Measurements from ENCODE around the gene ANXA2.

The ANXA2 gene

GRCh38 chr15:60370105-60370868 is 27.5 kb downstream of the ANXA2 start:
- Histone ChIP-seq H3K36me3 (ENCODE audit: control insufficient read depth in 1 of 2, insufficient read depth in 2 of 2, low read length in 2 of 2) (peaks cover 24 to 49% of the 10 kb centered on the region in 2 experiments), H3K27me3 (ENCODE audit: insufficient read depth, low read length) (no peaks in the 10 kb centered on the region), H3K23ac (ENCODE audit: low read length) (no peak overlapping the region), H3K4me1 (ENCODE audit: control insufficient read depth in 1 of 2, insufficient read depth in 2 of 2, low read length in 2 of 2) (peaks cover 15 to 24% of the 10 kb centered on the region in 2 experiments), H2BK12ac (ENCODE audit: low read length) (no peak overlapping the region), H2BK120ac (ENCODE audit: insufficient read depth, low read length, poor library complexity) (no peak overlapping the region), H4K8ac (ENCODE audit: low read depth, low read length) (no peak overlapping the region), H3K14ac (ENCODE audit: low read length) (no peak overlapping the region), H3K79me1 (ENCODE audit: low read length) (peaks cover 20% of the 10 kb centered on the region), H2AFZ (ENCODE audit: insufficient read depth, low read length, poor library complexity) (no peak overlapping the region), H3K27ac (ENCODE audit: low read depth, low read length) (peak overlapping the region; percentile 21), H2BK5ac (ENCODE audit: low read depth, low read length, poor library complexity) (no peak overlapping the region), H2AK5ac (ENCODE audit: low read length) (no peak overlapping the region), H3K18ac (ENCODE audit: low read length) (no peak overlapping the region), H4K12ac (ENCODE audit: low read depth, low read length) (no peak overlapping the region), H3K79me2 (ENCODE audit: control insufficient read depth, insufficient read depth, low read length, poor library complexity) (peaks cover 9% of the 10 kb centered on the region), H3K9me3 (ENCODE audit: insufficient read depth, low read depth, low read length) (no peaks in the 10 kb centered on the region), H3K4me2 (ENCODE audit: low read length) (no peak overlapping the region), H3K4me3 (ENCODE audit: low read depth, low read length) (no peak overlapping the region), H3K4ac (ENCODE audit: low read depth, low read length) (peak overlapping the region; percentile 60), H3K9ac (ENCODE audit: low read length) (no peak overlapping the region), H4K91ac (ENCODE audit: low read depth, low read length) (no peak overlapping the region)
- DNase-seq: no peak
- no CpG with 5 or more reads among the region's 9 CpGs for WGBS (ENCODE audit: extremely low coverage, insufficient coverage, insufficient read length)

- no peak overlapping the region for H3K4me2 ChIP-seq (ENCODE audit: low read length)
- H2BK12ac ChIP-seq (ENCODE audit: low read length): no peak overlapping the region
- no CpG with 5 or more reads among the region's 5 CpGs for WGBS (ENCODE audit: extremely low coverage, insufficient coverage, insufficient read length)
- no peak overlapping the region for H3K14ac ChIP-seq (ENCODE audit: low read length)
- H3K79me1 ChIP-seq (ENCODE audit: low read length): peaks cover 20% of the 10 kb centered on the region
- no peak overlapping the region for H2BK5ac ChIP-seq (ENCODE audit: low read depth, low read length, poor library complexity)
- H3K27me3 ChIP-seq (ENCODE audit: insufficient read depth, low read length): no peaks in the 10 kb centered on the region
- no peaks in the 10 kb centered on the region for H3K9me3 ChIP-seq (ENCODE audit: insufficient read depth, low read depth, low read length)
- no peak overlapping the region for H4K91ac ChIP-seq (ENCODE audit: low read depth, low read length)
- H3K27ac ChIP-seq (ENCODE audit: low read depth, low read length): no peak overlapping the region
- no peak overlapping the region for H3K9ac ChIP-seq (ENCODE audit: low read length)
- H3K23ac ChIP-seq (ENCODE audit: low read length): no peak overlapping the region
- peaks cover 15 to 24% of the 10 kb centered on the region in 2 experiments for H3K4me1 ChIP-seq (ENCODE audit: control insufficient read depth in 1 of 2, insufficient read depth in 2 of 2, low read length in 2 of 2)
- H2AFZ ChIP-seq (ENCODE audit: insufficient read depth, low read length, poor library complexity): no peak overlapping the region
- H3K36me3 ChIP-seq (ENCODE audit: control insufficient read depth in 1 of 2, insufficient read depth in 2 of 2, low read length in 2 of 2): peaks cover 24 to 48% of the 10 kb centered on the region in 2 experiments
- H2AK5ac ChIP-seq (ENCODE audit: low read length): no peak overlapping the region
- H3K4ac ChIP-seq (ENCODE audit: low read depth, low read length): no peak overlapping the region
- no peak for DNase-seq
- peaks cover 9% of the 10 kb centered on the region for H3K79me2 ChIP-seq (ENCODE audit: control insufficient read depth, insufficient read depth, low read length, poor library complexity)
- H3K4me3 ChIP-seq (ENCODE audit: low read depth, low read length): no peak overlapping the region
- H4K8ac ChIP-seq (ENCODE audit: low read depth, low read length): no peak overlapping the region
- H4K12ac ChIP-seq (ENCODE audit: low read depth, low read length): no peak overlapping the region
- H2BK120ac ChIP-seq (ENCODE audit: insufficient read depth, low read length, poor library complexity): no peak overlapping the region
- no peak overlapping the region for H3K18ac ChIP-seq (ENCODE audit: low read length)
Observed at GRCh38 chr15:60369696-60370095, 28.1 kb downstream of the ANXA2 start.

GRCh38 chr15:60364612-60364924 is 33.2 kb downstream of the ANXA2 start:
- no peak overlapping the region for H3K4ac ChIP-seq (ENCODE audit: low read depth, low read length)
- no peak overlapping the region for H2AK5ac ChIP-seq (ENCODE audit: low read length)
- H3K4me2 ChIP-seq (ENCODE audit: low read length): no peak overlapping the region
- no peaks in the 10 kb centered on the region for H3K79me1 ChIP-seq (ENCODE audit: low read length)
- no peak overlapping the region for H3K14ac ChIP-seq (ENCODE audit: low read length)
- H2AFZ ChIP-seq (ENCODE audit: insufficient read depth, low read length, poor library complexity): no peak overlapping the region
- no peak overlapping the region for H3K9ac ChIP-seq (ENCODE audit: low read length)
- no peak overlapping the region for H2BK5ac ChIP-seq (ENCODE audit: low read depth, low read length, poor library complexity)
- DNase-seq: no peak
- no peaks in the 10 kb centered on the region for H3K79me2 ChIP-seq (ENCODE audit: control insufficient read depth, insufficient read depth, low read length, poor library complexity)
- H3K18ac ChIP-seq (ENCODE audit: low read length): no peak overlapping the region
- no peak overlapping the region for H4K91ac ChIP-seq (ENCODE audit: low read depth, low read length)
- no peak overlapping the region for H2BK120ac ChIP-seq (ENCODE audit: insufficient read depth, low read length, poor library complexity)
- no peak overlapping the region for H3K23ac ChIP-seq (ENCODE audit: low read length)
- H3K9me3 ChIP-seq (ENCODE audit: insufficient read depth, low read depth, low read length): no peaks in the 10 kb centered on the region
- H3K36me3 ChIP-seq (ENCODE audit: control insufficient read depth in 1 of 2, insufficient read depth in 2 of 2, low read length in 2 of 2): peaks cover 25 to 48% of the 10 kb centered on the region in 2 experiments
- no CpG with 5 or more reads among the region's 2 CpGs for WGBS (ENCODE audit: extremely low coverage, insufficient coverage, insufficient read length)
- H3K27ac ChIP-seq (ENCODE audit: low read depth, low read length): no peak overlapping the region
- no peak overlapping the region for H3K4me3 ChIP-seq (ENCODE audit: low read depth, low read length)
- H3K27me3 ChIP-seq (ENCODE audit: insufficient read depth, low read length): no peaks in the 10 kb centered on the region
- H4K12ac ChIP-seq (ENCODE audit: low read depth, low read length): no peak overlapping the region
- no peaks in the 10 kb centered on the region for H3K4me1 ChIP-seq (ENCODE audit: control insufficient read depth in 1 of 2, insufficient read depth in 2 of 2, low read length in 2 of 2)
- H2BK12ac ChIP-seq (ENCODE audit: low read length): no peak overlapping the region
- H4K8ac ChIP-seq (ENCODE audit: low read depth, low read length): no peak overlapping the region

- Histone ChIP-seq H3K14ac (ENCODE audit: low read length) (no peak overlapping the region), H2AFZ (ENCODE audit: insufficient read depth, low read length, poor library complexity) (no peak overlapping the region), H4K8ac (ENCODE audit: low read depth, low read length) (no peak overlapping the region), H4K12ac (ENCODE audit: low read depth, low read length) (no peak overlapping the region), H2BK120ac (ENCODE audit: insufficient read depth, low read length, poor library complexity) (no peak overlapping the region), H3K79me1 (ENCODE audit: low read length) (no peaks in the 10 kb centered on the region), H2BK12ac (ENCODE audit: low read length) (no peak overlapping the region), H3K4me2 (ENCODE audit: low read length) (no peak overlapping the region), H2AK5ac (ENCODE audit: low read length) (no peak overlapping the region), H3K23ac (ENCODE audit: low read length) (no peak overlapping the region), H3K4ac (ENCODE audit: low read depth, low read length) (no peak overlapping the region), H3K4me1 (ENCODE audit: control insufficient read depth in 1 of 2, insufficient read depth in 2 of 2, low read length in 2 of 2) (no peaks in the 10 kb centered on the region), H3K27ac (ENCODE audit: low read depth, low read length) (no peak overlapping the region), H3K9ac (ENCODE audit: low read length) (no peak overlapping the region), H2BK5ac (ENCODE audit: low read depth, low read length, poor library complexity) (no peak overlapping the region), H3K18ac (ENCODE audit: low read length) (no peak overlapping the region), H3K36me3 (ENCODE audit: control insufficient read depth in 1 of 2, insufficient read depth in 2 of 2, low read length in 2 of 2) (peaks cover 26 to 49% of the 10 kb centered on the region in 2 experiments), H3K9me3 (ENCODE audit: insufficient read depth, low read depth, low read length) (no peaks in the 10 kb centered on the region), H3K27me3 (ENCODE audit: insufficient read depth, low read length) (no peaks in the 10 kb centered on the region), H3K79me2 (ENCODE audit: control insufficient read depth, insufficient read depth, low read length, poor library complexity) (no peaks in the 10 kb centered on the region), H3K4me3 (ENCODE audit: low read depth, low read length) (no peak overlapping the region), H4K91ac (ENCODE audit: low read depth, low read length) (no peak overlapping the region)
- no CpG with 5 or more reads among the region's 17 CpGs for WGBS (ENCODE audit: extremely low coverage, insufficient coverage, insufficient read length)
- DNase-seq: no peak
Observed at GRCh38 chr15:60363903-60364611, 33.7 kb downstream of the ANXA2 start.
